Vagina (tissue), 2 donors: ENCODE data around the gene TMIGD2. TPM values are rescaled to one million over a fixed set of nuclear protein-coding genes. Genes with fewer than 3 reads are reported as not detected.
"Not testable (repeated sequence)": the region's sequence is repeated elsewhere in the genome, so short reads cannot be mapped to it uniquely, and the experiment has no call there.

Experiments
- DNase-seq, 2 donors: peaks; one replicate each; pipeline ENCODE4 v3.0.0-alpha.2; 2017; ENCODE audit errors: extremely low spot score in 2 of 2
- H3K27ac ChIP-seq: fragments of 200-600 bp; sonication (generic); one replicate; pipeline ENCODE4 v1.5.1; 2019
- H3K27me3 ChIP-seq: fragments of 200-600 bp; sonication (generic); one replicate; pipeline ENCODE4 v1.5.1; 2019
- H3K36me3 ChIP-seq, 2 donors: fragments of 200-600 bp; sonication (generic); one replicate each; pipeline ENCODE4 v1.5.1; 2017 to 2019
- H3K4me1 ChIP-seq: fragments of 200-600 bp; sonication (generic); one replicate; pipeline ENCODE4 v1.5.1; 2019
- H3K4me3 ChIP-seq, 2 donors: fragments of 200-600 bp; sonication (generic); 1 replicate in 1 of 2; 2 replicates in 1 of 2; pipeline ENCODE4 v1.5.1; 2016 to 2019
- H3K9me3 ChIP-seq: fragments of 200-600 bp; sonication (generic); one replicate; pipeline ENCODE4 v1.5.1; 2019
- POLR2A ChIP-seq, 2 donors: fragments of 450-650 bp; IDR thresholded peaks; one replicate each; pipeline ENCODE4 v1.6.1; 2017; ENCODE audit warnings: antibody characterized with exemption in 2 of 2, mild to moderate bottlenecking in 2 of 2, moderate library complexity in 2 of 2
- POLR2AphosphoS5 ChIP-seq, 2 donors: sonication (generic); formaldehyde crosslinking; IDR thresholded peaks; one replicate each; pipeline ENCODE4 v1.9.0; 2017; ENCODE audit warnings: antibody characterized with exemption in 2 of 2, mild to moderate bottlenecking in 2 of 2, low read depth in 1 of 2; ENCODE audit not compliant: insufficient read depth in 1 of 2
- intact Hi-C: fragments of 100-400 bp; cut with DNase I; formaldehyde crosslinking; loops from one replicate; pipeline ENCODE4 v1.15.1; 2023
- total RNA-seq: library from RNA; depleted of rRNA; stranded (reverse); fragments of >200 nt; gene quantifications from one replicate; pipeline ENCODE4 v1.2.3, GENCODE V29; 2016
- TF ChIP-seq, protein P1 (sequence below), 3 experiments: fragments of 450-650 bp in 2 of 3; fragments of 200-600 bp in 1 of 3; sonication (generic) in 1 of 3; IDR thresholded peaks; one replicate each; pipeline ENCODE4 v1.5.1; 2017 to 2019; ENCODE audit warnings: antibody characterized with exemption in 3 of 3, mild to moderate bottlenecking in 2 of 3, moderate library complexity in 2 of 3

The TMIGD2 gene
- total RNA-seq, 1 donor from 2014 or later = not detected

- peaks cover 18% of the 10 kb centered on the region for H3K4me1 ChIP-seq
- H3K9me3 ChIP-seq = no peaks in the 10 kb centered on the region
- peak in 1 of 2 donors; percentile 96 for DNase-seq
- H3K27me3 ChIP-seq = no peaks in the 10 kb centered on the region
- H3K4me3 ChIP-seq = peak overlapping the region; percentile 53 to 68
- no peak for TF ChIP-seq POLR2A (IDR thresholded peaks at IDR 0.05)
- TF ChIP-seq, protein P1, sequence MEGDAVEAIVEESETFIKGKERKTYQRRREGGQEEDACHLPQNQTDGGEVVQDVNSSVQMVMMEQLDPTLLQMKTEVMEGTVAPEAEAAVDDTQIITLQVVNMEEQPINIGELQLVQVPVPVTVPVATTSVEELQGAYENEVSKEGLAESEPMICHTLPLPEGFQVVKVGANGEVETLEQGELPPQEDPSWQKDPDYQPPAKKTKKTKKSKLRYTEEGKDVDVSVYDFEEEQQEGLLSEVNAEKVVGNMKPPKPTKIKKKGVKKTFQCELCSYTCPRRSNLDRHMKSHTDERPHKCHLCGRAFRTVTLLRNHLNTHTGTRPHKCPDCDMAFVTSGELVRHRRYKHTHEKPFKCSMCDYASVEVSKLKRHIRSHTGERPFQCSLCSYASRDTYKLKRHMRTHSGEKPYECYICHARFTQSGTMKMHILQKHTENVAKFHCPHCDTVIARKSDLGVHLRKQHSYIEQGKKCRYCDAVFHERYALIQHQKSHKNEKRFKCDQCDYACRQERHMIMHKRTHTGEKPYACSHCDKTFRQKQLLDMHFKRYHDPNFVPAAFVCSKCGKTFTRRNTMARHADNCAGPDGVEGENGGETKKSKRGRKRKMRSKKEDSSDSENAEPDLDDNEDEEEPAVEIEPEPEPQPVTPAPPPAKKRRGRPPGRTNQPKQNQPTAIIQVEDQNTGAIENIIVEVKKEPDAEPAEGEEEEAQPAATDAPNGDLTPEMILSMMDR (IDR thresholded peaks at IDR 0.05) = no peak
- TF ChIP-seq POLR2AphosphoS5 (IDR thresholded peaks at IDR 0.05; ENCODE audit: insufficient read depth in 1 of 2, low read depth in 1 of 2) = no peak
- peak overlapping the region; percentile 94 for H3K27ac ChIP-seq
- intact Hi-C loops = no loop called here
- peaks cover 0 to 5% of the 10 kb centered on the region in 2 donors for H3K36me3 ChIP-seq
These were observed 40.1 kb upstream of the TMIGD2 start for GRCh38 chr19:4342314-4342614.

- peak within 1 kb of the TSS; percentile 78 for H3K27ac ChIP-seq
- intact Hi-C loops = no loop called here
- peak; percentile 9 to 51 for TF ChIP-seq POLR2AphosphoS5 (IDR thresholded peaks at IDR 0.05; ENCODE audit: insufficient read depth in 1 of 2, low read depth in 1 of 2)
- TF ChIP-seq POLR2A (IDR thresholded peaks at IDR 0.05) = no peak
- H3K36me3 ChIP-seq = no peaks in the 10 kb centered on the region
- H3K4me3 ChIP-seq = peak within 1 kb of the TSS; percentile 49 to 57
- DNase-seq = no peak
- no peaks in the 10 kb centered on the region for H3K27me3 ChIP-seq
- H3K4me1 ChIP-seq = peaks cover 11% of the 10 kb centered on the region
- H3K9me3 ChIP-seq = no peaks in the 10 kb centered on the region
These were observed 36.5 kb upstream of the TMIGD2 start, which contains the start of gene STAP2 for GRCh38 chr19:4338441-4339355. TSS of gene STAP2 (minus strand) at chr19:4338827. CDS start at chr19:4338753, 74 bp downstream.

DNA sequence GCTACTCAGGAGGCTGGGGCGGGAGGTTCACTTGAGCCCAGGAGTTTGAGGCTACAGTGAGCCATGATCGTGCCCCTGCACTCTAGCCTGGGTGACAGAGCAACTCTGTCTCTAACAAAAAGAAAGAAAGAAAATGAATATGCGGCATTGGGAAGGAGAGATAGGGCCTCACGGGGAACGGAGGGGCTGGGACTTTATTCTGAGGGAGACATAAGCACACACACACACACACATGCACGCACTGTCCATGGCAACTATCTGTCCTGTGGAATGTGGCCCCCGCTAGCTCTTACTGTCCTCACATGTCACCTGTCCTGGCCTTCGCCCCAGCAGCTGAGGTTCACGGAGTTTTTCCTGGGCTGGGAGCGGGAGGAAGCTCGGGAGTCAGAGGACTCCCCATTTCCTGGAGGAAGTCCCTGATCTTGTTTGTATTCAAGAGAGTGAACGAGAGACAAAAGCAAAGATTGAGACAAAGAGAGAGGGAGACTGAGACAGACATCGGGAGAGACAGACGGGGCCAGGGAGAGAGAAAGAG is 35.8 kb upstream of the TMIGD2 start:
- no peaks in the 10 kb centered on the region for H3K36me3 ChIP-seq
- H3K9me3 ChIP-seq = no peaks in the 10 kb centered on the region
- no peaks in the 10 kb centered on the region for H3K27me3 ChIP-seq
- peaks cover 11% of the 10 kb centered on the region for H3K4me1 ChIP-seq
- H3K27ac ChIP-seq = peak overlapping the region; percentile 78
- intact Hi-C loops = no loop called here
- TF ChIP-seq POLR2AphosphoS5 (IDR thresholded peaks at IDR 0.05; ENCODE audit: insufficient read depth in 1 of 2, low read depth in 1 of 2) (no peak), POLR2A (IDR thresholded peaks at IDR 0.05) (no peak)
- TF ChIP-seq, protein P1 (IDR thresholded peaks at IDR 0.05) = no peak
- no peak for DNase-seq
- peak overlapping the region; percentile 49 to 57 for H3K4me3 ChIP-seq

GRCh38 chr19:4334929-4335570 is 32.9 kb upstream of the TMIGD2 start:
- peaks cover 6% of the 10 kb centered on the region for H3K4me1 ChIP-seq
- H3K36me3 ChIP-seq = no peaks in the 10 kb centered on the region
- no peaks in the 10 kb centered on the region for H3K27me3 ChIP-seq
- DNase-seq = no peak
- H3K27ac ChIP-seq = no peak overlapping the region
- H3K4me3 ChIP-seq = no peak overlapping the region
- no peaks in the 10 kb centered on the region for H3K9me3 ChIP-seq
- TF ChIP-seq, protein P1 (IDR thresholded peaks at IDR 0.05) = no peak
- TF ChIP-seq POLR2AphosphoS5 (IDR thresholded peaks at IDR 0.05; ENCODE audit: insufficient read depth in 1 of 2, low read depth in 1 of 2) (no peak), POLR2A (IDR thresholded peaks at IDR 0.05) (no peak)
- intact Hi-C loops = no loop called here

DNA sequence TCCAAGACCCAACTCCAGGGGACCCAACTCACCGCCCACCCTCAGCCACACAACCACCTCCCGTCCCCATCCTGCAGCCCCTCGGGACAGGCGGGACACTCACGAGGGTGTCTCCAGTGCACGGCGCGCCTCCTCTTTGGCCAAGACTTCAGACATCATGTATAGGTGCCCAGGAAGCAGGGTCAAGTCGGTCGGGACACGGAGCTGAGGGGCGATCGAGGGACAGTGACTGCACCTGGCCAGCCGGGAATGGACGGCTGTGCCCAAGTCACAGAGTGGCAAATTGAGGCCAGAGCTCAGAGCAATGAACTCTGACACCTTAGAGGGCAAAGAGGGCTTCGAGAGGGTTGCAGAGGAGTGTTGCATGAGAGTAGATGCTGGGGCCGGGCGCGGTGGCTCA is 27.7 kb upstream of the TMIGD2 start:
- no peaks in the 10 kb centered on the region for H3K36me3 ChIP-seq
- DNase-seq = no peak
- TF ChIP-seq POLR2AphosphoS5 (IDR thresholded peaks at IDR 0.05; ENCODE audit: insufficient read depth in 1 of 2, low read depth in 1 of 2) = no peak
- no peak for TF ChIP-seq POLR2A (IDR thresholded peaks at IDR 0.05)
- TF ChIP-seq, protein P1 (IDR thresholded peaks at IDR 0.05) = no peak
- intact Hi-C loops = no loop called here
- H3K27ac ChIP-seq = no peak overlapping the region
- H3K4me1 ChIP-seq = peaks cover 22% of the 10 kb centered on the region
- H3K4me3 ChIP-seq = no peak overlapping the region
- no peaks in the 10 kb centered on the region for H3K9me3 ChIP-seq
- no peaks in the 10 kb centered on the region for H3K27me3 ChIP-seq

GRCh38 chr19:4328991-4329681 is 26.9 kb upstream of the TMIGD2 start:
- H3K27me3 ChIP-seq, intact Hi-C loops, DNase-seq, H3K36me3 ChIP-seq, H3K9me3 ChIP-seq: not testable (repeated sequence)
- Histone ChIP-seq H3K27ac (peak overlapping the region; percentile 27), H3K4me1 (peaks cover 22% of the 10 kb centered on the region), H3K4me3 (peak overlapping the region; percentile 52 to 54)
